GM18502 (cell line): Measurements from ENCODE around the gene TBC1D25.

Source experiments
- ATAC-seq: cut with Tn5 transposase; IDR thresholded peaks from one replicate; pipeline ENCODE4 v1.9.1; 2021; ENCODE audit warnings: mild to moderate bottlenecking; ENCODE audit not compliant: unreplicated experiment, poor library complexity

TBC1D25 gene

GRCh38 chrX:48539345-48540027 lies at the start of gene TBC1D25:
Gene TBC1D25, plus strand, starts transcription at chrX:48539714. Its CDS starts 84 bp downstream, at chrX:48539798.
- ATAC-seq, result peak; percentile 87

- no peak for ATAC-seq
These were observed 49.6 kb upstream of the TBC1D25 start for GRCh38 chrX:48489892-48490291.

GRCh38 chrX:48490661-48491060 lies 48.9 kb upstream of the TBC1D25 start:
- no peak for ATAC-seq

GRCh38 chrX:48491809-48492208 lies 47.7 kb upstream of the TBC1D25 start:
- ATAC-seq, result no peak

- no peak for ATAC-seq
These were observed 47.1 kb upstream of the TBC1D25 start for GRCh38 chrX:48492293-48492910.

- no peak for ATAC-seq
These were observed 45.6 kb upstream of the TBC1D25 start for GRCh38 chrX:48493890-48494364.

GRCh38 chrX:48496660-48497059 lies 42.9 kb upstream of the TBC1D25 start:
- ATAC-seq, result no peak

GRCh38 chrX:48497871-48498270 lies 41.6 kb upstream of the TBC1D25 start:
- ATAC-seq, result no peak

GRCh38 chrX:48498374-48498809 lies 41.1 kb upstream of the TBC1D25 start:
- no peak for ATAC-seq

- ATAC-seq, result no peak
These were observed 35.3 kb upstream of the TBC1D25 start for GRCh38 chrX:48504261-48504660.

- ATAC-seq, result no peak
These were observed 34.0 kb upstream of the TBC1D25 start for GRCh38 chrX:48505481-48505880.

GRCh38 chrX:48507246-48507645 lies 32.3 kb upstream of the TBC1D25 start:
- no peak for ATAC-seq

GRCh38 chrX:48508400-48509244 lies 30.9 kb upstream of the TBC1D25 start, which contains the start of gene PORCN:
Gene PORCN, plus strand, starts transcription at chrX:48508992. Its CDS starts 829 bp downstream, at chrX:48509821.
- peak; percentile 76 for ATAC-seq

- ATAC-seq, result peak; percentile 12
These were observed 30.3 kb upstream of the TBC1D25 start for GRCh38 chrX:48509245-48509590.

GRCh38 chrX:48509619-48510018 lies 29.9 kb upstream of the TBC1D25 start:
- ATAC-seq, result no peak

- ATAC-seq, result no peak
These were observed 28.0 kb upstream of the TBC1D25 start for GRCh38 chrX:48511560-48511959.

GRCh38 chrX:48512371-48512935 lies 27.1 kb upstream of the TBC1D25 start:
- ATAC-seq, result no peak

- no peak for ATAC-seq
These were observed 25.8 kb upstream of the TBC1D25 start for GRCh38 chrX:48513670-48514069.

GRCh38 chrX:48514126-48514806 lies 25.2 kb upstream of the TBC1D25 start:
- no peak for ATAC-seq

GRCh38 chrX:48514868-48515460 lies 24.6 kb upstream of the TBC1D25 start:
- ATAC-seq, result no peak
